Body of pancreas (tissue), 4 donors: ENCODE measurements around the gene SLC20A1.

ENCODE experiments used
- CTCF ChIP-seq, 7 experiments: fragments of 450-650 bp in 4 of 7; fragments of 200-600 bp in 3 of 7; sonication (generic) in 3 of 7; IDR thresholded peaks; one replicate each; pipeline ENCODE4 v1.5.1; 2016 to 2019; ENCODE audit warnings: antibody characterized with exemption in 7 of 7
- POLR2A ChIP-seq, 3 donors: fragments of 450-650 bp; IDR thresholded peaks; one replicate each; pipeline ENCODE4 v1.6.1; 2016; ENCODE audit warnings: antibody characterized with exemption in 3 of 3, mild to moderate bottlenecking in 2 of 3

DNA sequence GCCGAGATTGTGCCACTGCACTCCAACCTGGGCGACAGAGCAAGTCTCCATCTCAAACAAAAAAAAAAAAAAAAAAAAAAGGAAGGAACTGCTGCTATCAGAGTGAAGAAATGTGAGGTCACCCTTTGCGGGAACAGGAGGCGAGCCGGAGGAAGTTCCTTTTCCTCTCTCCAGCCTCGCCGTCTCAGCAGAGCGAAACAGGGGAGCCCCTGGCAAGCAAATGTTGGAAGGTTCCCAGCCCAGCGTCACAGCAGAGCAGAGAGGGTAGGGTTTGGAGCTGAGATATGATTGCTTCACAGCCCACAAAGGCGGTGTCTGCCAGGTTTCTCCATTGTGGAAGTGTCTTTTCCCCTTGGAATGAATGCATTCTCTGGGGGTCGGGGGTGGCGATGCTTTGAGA, 28.5 kb downstream of the SLC20A1 start:
- TF ChIP-seq CTCF (IDR thresholded peaks at IDR 0.05) (no peak), POLR2A (IDR thresholded peaks at IDR 0.05) (no peak)
